ENCODE data around the gene LRPPRC. TPM values are rescaled to one million over a fixed set of nuclear protein-coding genes. Genes with fewer than 3 reads are reported as not detected.

LRPPRC gene
- total and polyA plus RNA-seq, 2 donors (not counting 3 experiments of a cell fraction or from before 2014, with no cell fraction given), result 22.6 to 94.0 TPM

- DNase-seq (ENCODE audit: low read depth, low spot score), result no peak
These were observed 10.4 kb downstream of the LRPPRC start for GRCh38 chr2:43985359-43985758.

More at GRCh38 chr2:43985359-43985758, 10.4 kb downstream of the LRPPRC start:
- ChIA-PET POLR2A (no interaction called here), CTCF (no interaction called here)
- intact Hi-C loops (cut with micrococcal nuclease) (no loop called here), dilution Hi-C loops (cut with MboI; ENCODE audit: extremely low pct_ligation_motif_present, low sequenced_read_pairs) (no loop called here)
- H3K79me2 ChIP-seq (ENCODE audit: control insufficient read depth, insufficient read depth, low read length), result peaks cover 69% of the 10 kb centered on the region
- H2AFZ ChIP-seq (ENCODE audit: low read depth, low read length), result no peak overlapping the region
- peaks cover 2% of the 10 kb centered on the region for H3K9me1 ChIP-seq (replicated peaks; ENCODE audit: control insufficient read depth, extremely low read depth, insufficient read depth, low read length)
- H3K36me3 ChIP-seq (ENCODE audit: control insufficient read depth in 2 of 2, extremely low read depth in 1 of 2, insufficient read depth in 2 of 2, low read length in 2 of 2), result peaks cover 0 to 16% of the 10 kb centered on the region in 2 experiments
- H3K4me1 ChIP-seq (ENCODE audit: control insufficient read depth, extremely low read depth, insufficient read depth, low read length), result no peaks in the 10 kb centered on the region
- H3K4me3 ChIP-seq (replicated peaks in 1 of 3; ENCODE audit: insufficient read depth in 1 of 3, low read depth in 1 of 3, low read length in 3 of 3), result no peak overlapping the region
- TF ChIP-seq GATA2 (IDR thresholded peaks at IDR 0.05; ENCODE audit: insufficient read depth, insufficient read length, low read depth, low read length), result no peak
- TF ChIP-seq EZH2 (IDR thresholded peaks at IDR 0.05; ENCODE audit: borderline replicate concordance, low read depth, low read length, severe bottlenecking), result no peak
- TF ChIP-seq POLR2A (IDR thresholded peaks at IDR 0.05; ENCODE audit: low read depth, low read length), result no peak
- TF ChIP-seq JUN (IDR thresholded peaks at IDR 0.05; ENCODE audit: borderline replicate concordance, insufficient read depth, insufficient read length, low read depth), result no peak
- no peak for TF ChIP-seq MYC (IDR thresholded peaks at IDR 0.05; ENCODE audit: low read depth, low read length)
- TF ChIP-seq FOS (IDR thresholded peaks at IDR 0.05; ENCODE audit: borderline replicate concordance, insufficient read depth, low read length), result no peak
- no peak for TF ChIP-seq CTCF (IDR thresholded peaks at IDR 0.05; ENCODE audit: extremely low read depth in 1 of 2, insufficient read depth in 1 of 2, low read depth in 1 of 2, low read length in 2 of 2)
- TF ChIP-seq POLR2AphosphoS5 (IDR thresholded peaks at IDR 0.05; ENCODE audit: insufficient read depth, low read depth, low read length), result no peak
- no peak for TF ChIP-seq MAX (IDR thresholded peaks at IDR 0.05; ENCODE audit: insufficient read depth, insufficient read length)
- H3K9me3 ChIP-seq (replicated peaks; ENCODE audit: control insufficient read depth, insufficient read depth, low read length), result no peaks in the 10 kb centered on the region
- H4K20me1 ChIP-seq (replicated peaks; ENCODE audit: control insufficient read depth, extremely low read depth, insufficient read depth, low read length), result no peaks in the 10 kb centered on the region
- no peaks in the 10 kb centered on the region for H3K27me3 ChIP-seq (ENCODE audit: control insufficient read depth in 2 of 2, insufficient read depth in 2 of 2, low read length in 2 of 2)
- H3K4me2 ChIP-seq (ENCODE audit: insufficient read depth, low read length), result no peak overlapping the region
- BruUV-seq (replicated peaks), result no TSS peak
- H3K27ac ChIP-seq (ENCODE audit: insufficient read depth, low read depth, low read length), result no peak overlapping the region
- no peak for FAIRE-seq
- H3K9ac ChIP-seq (replicated peaks; ENCODE audit: extremely low read depth, insufficient read depth, low read length), result no peak overlapping the region
